B cell (primary cell): ENCODE measurements around the gene GMFB. TPM values are rescaled to one million over a fixed set of nuclear protein-coding genes. Genes with fewer than 3 reads are reported as not detected.

Experiments
- ATAC-seq: fragments of 200-7000 bp; cut with Tn5 transposase; one replicate; pipeline ENCODE4 v1.10.0; 2021; ENCODE audit warnings: low read depth, mild to moderate bottlenecking, moderate number of reproducible peaks, moderate library complexity
- CTCF ChIA-PET: fragments of 350-600 bp; sonication (Branson Sonifier 250); formaldehyde crosslinking; loops from one replicate; lab custom pipeline; 2021; ENCODE audit warnings: antibody characterized with exemption, inconsistent platforms; lab: Charles Lee
- POLR2A ChIA-PET: fragments of 350-600 bp; sonication (Branson Sonifier 250); formaldehyde crosslinking; loops from one replicate; lab custom pipeline; 2021; ENCODE audit warnings: antibody characterized with exemption; lab: Charles Lee
- DNase-seq: peaks from one replicate; pipeline ENCODE4 v3.0.0; 2013
- H2AFZ ChIP-seq: 2 replicates; pipeline ENCODE4 v1.6.1; 2012; ENCODE audit warnings: mild to moderate bottlenecking, low read depth, low read length; ENCODE audit not compliant: insufficient read depth, poor library complexity, severe bottlenecking
- H3K27ac ChIP-seq, 2 donors: 1 replicate in 1 of 2; 2 replicates in 1 of 2; pipeline ENCODE4 v1.5.1; 2012 to 2013; ENCODE audit warnings: low read length in 2 of 2, mild to moderate bottlenecking in 2 of 2, moderate library complexity in 1 of 2
- H3K27me3 ChIP-seq, 4 experiments: fragments of 200-600 bp in 1 of 4; sonication (generic) in 1 of 4; replicated peaks in 1 of 4; 1 replicate in 2 of 4; 2 replicates in 2 of 4; pipeline versions ENCODE4 v1.6.1 to v1.7.0; 2013 to 2016; ENCODE audit warnings: low read length in 3 of 4, mild to moderate bottlenecking in 2 of 4, mixed read lengths in 1 of 4, moderate library complexity in 1 of 4; ENCODE audit not compliant: insufficient read depth in 4 of 4, control insufficient read depth in 3 of 4; ENCODE audit errors: control extremely low read depth in 1 of 4
- H3K36me3 ChIP-seq, 2 experiments: replicated peaks in 1 of 2; 1 replicate in 1 of 2; 2 replicates in 1 of 2; pipeline versions ENCODE4 v1.6.1 to v1.7.1; 2013; ENCODE audit warnings: low read length in 1 of 2; ENCODE audit not compliant: insufficient read depth in 2 of 2, control insufficient read depth in 1 of 2; ENCODE audit errors: control extremely low read depth in 1 of 2, extremely low read depth in 1 of 2
- H3K4me1 ChIP-seq, 2 donors: fragments of 200-600 bp in 1 of 2; sonication (generic) in 1 of 2; 1 replicate in 1 of 2; 2 replicates in 1 of 2; pipeline versions ENCODE4 v1.5.1 to v1.6.1; 2013 to 2017; ENCODE audit warnings: low read length in 2 of 2; ENCODE audit not compliant: control insufficient read depth in 2 of 2, insufficient read depth in 2 of 2
- H3K4me2 ChIP-seq: replicated peaks from 2 replicates; pipeline ENCODE3; 2012; ENCODE audit warnings: mild to moderate bottlenecking, low read depth, low read length; ENCODE audit not compliant: poor library complexity, severe bottlenecking
- H3K4me3 ChIP-seq, 5 experiments: fragments of 200-600 bp in 1 of 5; sonication (generic) in 1 of 5; 1 replicate in 3 of 5; 2 replicates in 2 of 5; pipeline versions ENCODE4 v1.5.1 to v1.7.0; 2011 to 2016; ENCODE audit warnings: low read length in 4 of 5, mild to moderate bottlenecking in 4 of 5, low read depth in 2 of 5, control low read depth in 1 of 5, moderate library complexity in 1 of 5; ENCODE audit not compliant: insufficient read depth in 1 of 5; ENCODE audit errors: control extremely low read depth in 1 of 5, extremely low read depth in 1 of 5
- H3K79me2 ChIP-seq: fragments of 200-600 bp; sonication (generic); one replicate; pipeline ENCODE4 v1.6.0; 2016; ENCODE audit warnings: low read length; ENCODE audit not compliant: control insufficient read depth, insufficient read depth
- H3K9ac ChIP-seq: fragments of 200-600 bp; sonication (generic); 2 replicates; pipeline ENCODE4 v1.6.1; 2017; ENCODE audit warnings: mild to moderate bottlenecking, low read length, moderate library complexity
- H3K9me3 ChIP-seq, 3 donors: one replicate each; pipeline versions ENCODE4 v1.6.1 to v1.7.1; 2013; ENCODE audit warnings: low read length in 2 of 3; ENCODE audit not compliant: control insufficient read depth in 2 of 3, insufficient read depth in 1 of 3; ENCODE audit errors: control extremely low read depth in 1 of 3
- H4K20me1 ChIP-seq: 2 replicates; pipeline ENCODE4 v1.6.0; 2012; ENCODE audit warnings: mild to moderate bottlenecking, low read length; ENCODE audit not compliant: insufficient read depth, control insufficient read depth, poor library complexity, severe bottlenecking
- H3K27ac Mint-ChIP-seq: one replicate; pipeline ENCODE4 v1.8.0; 2021; ENCODE audit warnings: mixed read lengths
- H3K27me3 Mint-ChIP-seq: one replicate; pipeline ENCODE4 v1.8.0; 2021; ENCODE audit warnings: mixed read lengths
- H3K4me1 Mint-ChIP-seq: one replicate; pipeline ENCODE4 v1.8.0; 2021; ENCODE audit warnings: mixed read lengths
- H3K4me3 Mint-ChIP-seq: one replicate; pipeline ENCODE4 v1.8.0; 2021; ENCODE audit warnings: mixed read lengths
- H3K9me3 Mint-ChIP-seq: one replicate; pipeline ENCODE4 v1.8.0; 2022; ENCODE audit warnings: mixed read lengths; ENCODE audit not compliant: insufficient read depth
- CTCF ChIP-seq: fragments of 200-600 bp; IDR thresholded peaks from one replicate; pipeline ENCODE4 v1.8.0; 2022; ENCODE audit warnings: antibody characterized with exemption, mild to moderate bottlenecking
- EZH2 ChIP-seq: IDR thresholded peaks from 2 replicates; pipeline ENCODE4 v1.6.1; 2012; ENCODE audit warnings: borderline replicate concordance, low read depth, mild to moderate bottlenecking, moderate library complexity, low read length; ENCODE audit not compliant: insufficient read depth, poor library complexity, severe bottlenecking
- WGBS: methylation state at CpG from one replicate; pipeline ENCODE4 v1.1.5; 2013; ENCODE audit warnings: missing lambda C conversion rate; ENCODE audit not compliant: insufficient coverage; 5-methylcytosine and 5-hydroxymethylcytosine counted together
- intact Hi-C: fragments of 100-400 bp; cut with micrococcal nuclease; formaldehyde crosslinking; loops from one replicate; pipeline ENCODE4 v1.10.0; 2022
- polyA plus RNA-seq: library from polyadenylated mRNA; depleted of rRNA; stranded (reverse); fragments of >200 nt; gene quantifications from 2 replicates; pipeline ENCODE4 v1.2.3, GENCODE V29; 2012
- total RNA-seq, 2 donors: library from RNA; stranded (reverse); fragments of 120-200 nt in 1 of 2; gene quantifications; 1 replicate in 1 of 2; 2 replicates in 1 of 2; pipeline versions ENCODE4 v1.2.3 to v1.2.4, GENCODE V29; 2013 to 2022

GMFB gene
- total and polyA plus RNA-seq, 2 donors (not counting 1 experiment from before 2014, with no cell fraction given), result 13.6 to 49.8 TPM

GRCh38 chr14:54427871-54428270 is 60.9 kb downstream of the GMFB start:
- WGBS, result no CpG with 5 or more reads among the region's 3 CpGs
- Histone ChIP-seq H3K36me3 (peaks cover 6 to 31% of the 10 kb centered on the region in 2 experiments), H3K9ac (no peak overlapping the region), H3K27me3 (no peaks in the 10 kb centered on the region), H3K4me2 (no peak overlapping the region), H3K9me3 (no peaks in the 10 kb centered on the region), H3K4me3 (no peak overlapping the region), H3K79me2 (peaks cover 6% of the 10 kb centered on the region), H2AFZ (no peak overlapping the region), H3K27ac (no peak overlapping the region), H4K20me1 (no peaks in the 10 kb centered on the region), H3K4me1 (no peaks in the 10 kb centered on the region)
- no peaks in the 10 kb centered on the region for H3K4me1 Mint-ChIP-seq
- ChIA-PET CTCF (interaction anchor here (1.0 kb wide), 1 partner anchor 10 kb away, joined by 4 read pairs; no protein-coding TSS in a partner anchor), POLR2A (no interaction called here)
- ATAC-seq (no peak), DNase-seq (no peak)
- no peak overlapping the region for H3K27ac Mint-ChIP-seq
- no peak overlapping the region for H3K4me3 Mint-ChIP-seq
- H3K27me3 Mint-ChIP-seq, result no peaks in the 10 kb centered on the region
- intact Hi-C loops, result no loop called here
- H3K9me3 Mint-ChIP-seq, result no peaks in the 10 kb centered on the region
- TF ChIP-seq EZH2, result no peak
- TF ChIP-seq CTCF, result no peak

GRCh38 chr14:54425537-54426274 is 63.1 kb downstream of the GMFB start:
- H3K9me3 Mint-ChIP-seq, result no peaks in the 10 kb centered on the region
- POLR2A ChIA-PET, result no interaction called here
- H3K4me3 Mint-ChIP-seq, result no peak overlapping the region
- Histone ChIP-seq H3K27ac (no peak overlapping the region), H3K9me3 (no peaks in the 10 kb centered on the region), H3K4me1 (no peaks in the 10 kb centered on the region), H3K4me3 (no peak overlapping the region), H3K9ac (no peak overlapping the region), H3K4me2 (no peak overlapping the region), H2AFZ (no peak overlapping the region), H3K36me3 (peaks cover 6 to 31% of the 10 kb centered on the region in 2 experiments), H3K79me2 (no peaks in the 10 kb centered on the region), H4K20me1 (no peaks in the 10 kb centered on the region), H3K27me3 (no peaks in the 10 kb centered on the region)
- ATAC-seq (no peak), DNase-seq (no peak)
- intact Hi-C loops, result no loop called here
- WGBS, result 75% methylated on average over 1 of the region's 3 CpGs
- no peaks in the 10 kb centered on the region for H3K27me3 Mint-ChIP-seq
- no peak for TF ChIP-seq CTCF
- TF ChIP-seq EZH2, result no peak
- peaks cover under 1% of the 10 kb centered on the region for H3K4me1 Mint-ChIP-seq
- CTCF ChIA-PET, result no interaction called here
- no peak overlapping the region for H3K27ac Mint-ChIP-seq
